HG03457 (cell line): Measurements from ENCODE around the gene NT5C1B.

Source experiments
- ATAC-seq: cut with Tn5 transposase; IDR thresholded peaks from one replicate; pipeline ENCODE4 v1.9.1; 2021; ENCODE audit warnings: moderate number of reproducible peaks; ENCODE audit not compliant: unreplicated experiment

NT5C1B gene

DNA sequence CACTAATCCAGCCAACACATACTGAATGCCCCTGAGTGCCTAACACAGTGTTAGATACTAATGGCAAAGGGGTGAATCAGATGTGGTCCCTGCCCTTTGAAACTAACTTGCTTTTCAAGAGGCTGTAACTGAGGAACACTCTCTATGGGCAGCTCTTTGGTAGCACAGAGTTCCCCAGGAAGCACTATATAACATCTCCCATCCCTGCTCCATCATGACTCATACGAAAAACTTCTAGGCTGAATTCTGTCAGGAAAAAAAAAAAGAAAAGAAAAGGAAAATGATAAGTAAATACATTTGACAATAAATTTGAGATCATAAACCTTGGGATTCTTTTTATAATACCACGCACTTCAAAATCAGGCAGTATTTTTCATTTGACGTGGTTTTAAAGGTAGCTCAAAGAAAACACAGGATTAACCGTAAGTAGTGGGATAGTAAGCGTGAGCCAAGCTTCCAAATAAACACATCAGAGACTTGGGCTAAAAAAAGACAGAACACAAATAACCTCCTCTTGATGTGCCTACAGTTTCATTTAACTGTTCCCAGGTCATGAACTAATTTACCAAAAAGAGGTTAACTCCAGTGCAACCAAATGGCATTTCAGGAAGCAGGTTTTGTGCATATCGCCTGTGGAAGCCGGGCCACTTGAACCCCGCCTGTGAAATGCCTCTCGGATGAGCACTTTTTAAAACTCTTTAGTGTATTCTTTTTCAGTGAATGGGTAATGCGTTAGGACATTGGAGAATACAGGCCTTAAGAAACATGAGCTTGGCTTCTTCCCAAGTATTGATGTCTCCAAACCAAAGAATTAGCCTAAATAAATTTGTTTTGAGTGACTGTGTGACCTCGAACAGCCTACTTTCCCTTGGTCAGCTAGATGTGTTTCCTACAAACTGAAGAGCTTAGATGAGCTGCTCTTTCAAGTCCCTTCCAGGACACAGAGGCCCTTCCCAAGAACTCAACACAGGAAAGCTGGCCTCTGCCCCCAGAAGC, 71.0 kb downstream of the NT5C1B start:
- ATAC-seq, result no peak

DNA sequence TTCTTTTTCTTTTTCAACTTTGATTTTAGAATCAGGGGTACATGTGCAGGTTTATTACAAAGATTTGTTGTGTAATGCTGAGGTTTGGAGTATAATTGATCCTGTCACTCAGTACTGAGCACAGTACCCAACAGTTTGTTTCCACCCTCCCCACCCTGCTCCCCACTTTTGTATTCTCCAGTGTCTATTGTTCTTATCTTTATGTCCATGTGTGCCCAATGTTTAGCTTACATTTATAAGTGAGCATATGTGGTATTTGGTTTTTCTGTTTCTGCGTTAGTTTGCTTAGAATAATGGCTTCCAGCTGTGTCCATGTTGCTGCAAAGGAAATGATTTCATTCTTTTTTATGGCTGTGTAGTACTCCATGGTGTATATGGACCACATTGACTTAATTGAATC, 72.0 kb downstream of the NT5C1B start:
- ATAC-seq, result no peak

DNA sequence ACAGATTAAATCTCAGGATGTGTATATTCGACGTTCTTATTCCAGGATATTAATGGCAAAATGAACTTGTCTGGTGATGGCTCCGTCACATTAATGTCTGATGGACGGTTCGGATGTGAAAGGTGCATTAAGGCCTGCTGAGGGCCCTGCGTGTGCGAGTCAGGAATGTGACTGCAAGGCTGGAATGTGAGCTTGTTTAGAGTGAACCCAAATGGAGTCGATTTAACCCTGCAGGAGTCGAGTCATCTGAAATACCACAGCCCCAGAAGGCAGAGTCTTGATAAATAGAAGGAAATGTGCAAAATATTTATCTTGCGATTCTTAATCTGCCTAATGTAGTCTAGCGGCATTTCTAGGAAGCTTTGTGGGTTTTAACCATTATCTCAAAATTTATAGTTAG, 73.3 kb downstream of the NT5C1B start:
- no peak for ATAC-seq

DNA sequence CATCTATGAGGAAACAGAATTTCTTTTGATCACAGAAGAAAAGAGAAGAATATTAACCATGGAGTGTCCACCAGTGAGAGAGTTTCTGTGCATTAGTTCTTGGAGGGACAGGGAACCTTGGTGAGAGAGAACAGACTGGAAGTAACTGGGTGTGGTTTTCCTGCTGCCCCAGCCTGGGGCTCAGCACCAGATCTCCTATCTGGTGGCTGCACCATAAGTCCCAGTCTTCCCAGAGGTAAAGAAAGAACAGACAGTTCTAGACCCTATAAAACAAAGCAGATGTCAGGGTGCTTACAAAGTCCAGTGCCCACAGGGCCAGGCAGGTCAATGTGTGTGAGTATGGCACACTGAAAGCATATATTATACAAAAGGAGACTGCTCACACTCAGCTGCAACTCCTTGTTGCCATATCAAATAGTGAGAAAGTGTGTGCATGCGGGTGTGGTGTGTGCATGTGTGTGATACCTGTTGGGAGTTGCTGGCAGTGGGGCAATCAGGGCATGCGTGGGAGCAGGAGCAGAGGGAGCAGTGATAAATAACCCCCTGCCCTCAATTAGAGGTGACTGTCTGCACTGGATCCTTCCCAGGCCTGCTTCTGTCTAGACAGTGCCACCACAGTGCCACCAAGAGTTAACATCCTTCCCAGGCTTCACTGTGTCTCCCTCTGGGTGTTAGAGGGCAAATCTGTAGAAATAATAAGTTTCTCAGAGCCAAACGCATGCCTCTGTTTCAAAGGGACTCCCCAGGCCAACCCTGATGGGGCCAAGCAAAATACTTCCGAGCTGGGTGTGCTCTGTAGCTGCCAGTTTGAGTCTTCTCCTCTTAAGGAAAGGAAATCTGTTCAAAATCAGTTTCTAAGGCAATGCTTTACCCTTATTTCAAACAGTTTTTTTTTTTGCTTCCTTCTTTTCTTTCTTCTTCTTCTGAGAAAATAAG, 74.6 kb downstream of the NT5C1B start:
- no peak for ATAC-seq
